Spleen (tissue), 11 donors: ENCODE data around the gene SLIT3. TPM values are rescaled to one million over a fixed set of nuclear protein-coding genes. Genes with fewer than 3 reads are reported as not detected.

Experiments
- DNase-seq: peaks from one replicate; pipeline ENCODE4 v3.0.0-alpha.2; 2020
- H3K27ac ChIP-seq, 8 donors: fragments of 200-600 bp; sonication (generic) in 7 of 8; 1 replicate in 4 of 8; 2 replicates in 4 of 8; pipeline versions ENCODE4 v1.5.0 to v1.8.0; 2016 to 2021; ENCODE audit warnings: inconsistent platforms in 4 of 8, mild to moderate bottlenecking in 4 of 8, moderate library complexity in 1 of 8
- H3K27me3 ChIP-seq, 7 donors: fragments of 200-600 bp; sonication (generic) in 6 of 7; replicated peaks in 1 of 7; 1 replicate in 4 of 7; 2 replicates in 3 of 7; pipeline versions ENCODE4 v1.5.0 to v1.8.0; 2016 to 2021; ENCODE audit warnings: inconsistent platforms in 3 of 7, mild to moderate bottlenecking in 1 of 7
- H3K36me3 ChIP-seq, 6 donors: fragments of 200-600 bp; sonication (generic) in 5 of 6; 1 replicate in 4 of 6; 2 replicates in 2 of 6; pipeline versions ENCODE4 v1.5.0 to v1.8.0; 2016 to 2021; ENCODE audit warnings: inconsistent platforms in 2 of 6
- H3K4me1 ChIP-seq, 6 donors: fragments of 200-600 bp; sonication (generic) in 5 of 6; 1 replicate in 3 of 6; 2 replicates in 3 of 6; pipeline versions ENCODE4 v1.5.0 to v1.8.0; 2016 to 2021; ENCODE audit warnings: inconsistent platforms in 3 of 6
- H3K4me3 ChIP-seq, 8 donors: fragments of 200-600 bp; sonication (generic) in 7 of 8; 1 replicate in 4 of 8; 2 replicates in 4 of 8; pipeline versions ENCODE4 v1.5.0 to v1.8.0; 2016 to 2021; ENCODE audit warnings: inconsistent platforms in 4 of 8, mild to moderate bottlenecking in 4 of 8, moderate library complexity in 2 of 8
- H3K9me3 ChIP-seq, 8 donors: fragments of 200-600 bp; sonication (generic) in 7 of 8; 1 replicate in 4 of 8; 2 replicates in 4 of 8; pipeline versions ENCODE4 v1.5.0 to v1.8.0; 2016 to 2021; ENCODE audit warnings: inconsistent platforms in 4 of 8
- POLR2A ChIP-seq, 3 donors: fragments of 450-650 bp; IDR thresholded peaks; one replicate each; pipeline ENCODE4 v1.5.1; 2017; ENCODE audit warnings: antibody characterized with exemption in 3 of 3, mild to moderate bottlenecking in 1 of 3
- POLR2AphosphoS5 ChIP-seq, 3 donors: sonication (generic); formaldehyde crosslinking; IDR thresholded peaks; one replicate each; pipeline ENCODE4 v1.5.1; 2017; ENCODE audit warnings: antibody characterized with exemption in 3 of 3
- WGBS, 5 donors: extraction: QIAGEN DNeasy Blood & Tissue Kit in 3 of 5; methylation state at CpG; one replicate each; pipeline versions ENCODE4 v1.1.5 to v1.1.7; 2013 to 2018; 5-methylcytosine and 5-hydroxymethylcytosine counted together
- intact Hi-C: fragments of 100-400 bp; cut with DNase I; formaldehyde crosslinking; loops from one replicate; pipeline ENCODE4 v1.15.0; 2023; ENCODE audit warnings: low total_unique reads
- polyA plus RNA-seq, 3 donors: library from polyadenylated mRNA; stranded (reverse); fragments of 200-250 nt; gene quantifications; one replicate each; pipeline ENCODE4 v1.2.1, GENCODE V29; 2013
- total RNA-seq, 7 donors: library from RNA; depleted of rRNA in 3 of 7; stranded (reverse); fragments of >200 nt in 3 of 7; fragmentation: NEBNext Ultra II Directional in 4 of 7; extraction: Animal tissue kit (Norgen Biotek cat#: 25700) in 4 of 7; gene quantifications; one replicate each; pipeline versions ENCODE4 v1.1.0 to v1.2.1, GENCODE V29; 2016 to 2021
- TF ChIP-seq, protein P1 (sequence below), 11 experiments: fragments of 200-600 bp in 7 of 11; fragments of 450-650 bp in 4 of 11; sonication (generic) in 4 of 11; IDR thresholded peaks in 8 of 11; conservative IDR thresholded peaks in 3 of 11; 1 replicate in 7 of 11; 2 replicates in 4 of 11; pipeline versions ENCODE4 v1.4.0 to v1.8.0; 2016 to 2021; ENCODE audit warnings: antibody characterized with exemption in 11 of 11, inconsistent platforms in 4 of 11, mild to moderate bottlenecking in 1 of 11
- donor health status: healthy with polysubstance abuse.
- donor health status: DM: no; HTN: no; CAD: no; lungs with moderate emphysema.
- donor health status: DM: no; HTN: no; CAD: no.
- donor health status: Bipolar disorder and iron deficiency.
- donor health status: healthy.
- donor health status: DM: no; HTN: no; CAD: no.
- donor health status: DM: yes; HTN: yes; CAD: no.

Gene SLIT3
- total and polyA plus RNA-seq, 10 donors, result 0.33 to 54.0 (median 13.2) TPM

DNA sequence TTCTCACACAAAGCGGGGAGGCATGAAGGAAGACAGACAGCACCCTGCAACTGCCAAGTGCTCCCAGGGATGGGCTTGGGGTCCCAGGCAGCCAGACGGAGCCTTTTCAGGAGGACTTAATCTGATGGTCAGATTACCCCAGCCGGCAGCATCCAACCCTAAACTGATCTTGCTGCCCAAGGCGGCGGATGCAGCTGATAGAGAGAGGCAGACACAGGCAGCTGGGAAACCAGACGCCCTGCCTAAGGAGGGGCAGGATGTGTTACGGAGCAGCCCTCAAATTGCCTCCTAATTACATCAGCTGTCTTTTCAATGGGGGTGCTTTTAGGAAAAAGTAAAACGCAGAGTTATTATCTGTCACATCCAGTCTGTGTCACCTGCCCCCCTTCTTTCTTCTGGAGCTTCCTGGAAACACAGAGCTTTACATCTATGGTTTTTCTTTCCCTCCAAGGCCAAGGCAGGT is 530.9 kb downstream of the SLIT3 start:
- intact Hi-C loops, result no loop called here
- H3K27ac ChIP-seq, result no peak overlapping the region
- no peaks in the 10 kb centered on the region for H3K36me3 ChIP-seq

DNA sequence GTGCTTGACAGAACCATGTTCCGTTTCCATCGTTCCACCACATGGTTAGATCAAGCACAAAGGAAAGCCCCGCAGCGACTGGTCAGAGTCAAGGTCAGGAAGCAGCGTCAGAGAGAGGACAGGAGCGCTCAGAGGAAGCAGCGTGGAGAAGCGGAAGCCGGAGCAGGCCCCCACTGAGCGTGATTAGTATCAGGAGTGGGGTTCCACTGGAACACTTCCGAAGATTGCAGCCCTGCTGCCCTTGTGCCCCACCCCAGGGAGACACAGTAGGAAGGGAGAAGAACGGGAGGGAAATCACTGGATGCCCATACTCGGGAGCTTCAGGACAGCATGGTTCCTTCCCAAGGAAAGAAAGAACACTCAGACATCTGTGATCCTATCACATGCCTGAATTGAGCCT is 532.8 kb downstream of the SLIT3 start:
- WGBS, 5 donors, result 83 to 93% (median 85%) methylated on average over 13 of the region's 13 CpGs

More for the DNA sequence above, 530.9 kb downstream of the SLIT3 start:
- 66 to 78% (median 74%) methylated on average over 8 of the region's 8 CpGs for WGBS, 5 donors
- TF ChIP-seq, protein P1, sequence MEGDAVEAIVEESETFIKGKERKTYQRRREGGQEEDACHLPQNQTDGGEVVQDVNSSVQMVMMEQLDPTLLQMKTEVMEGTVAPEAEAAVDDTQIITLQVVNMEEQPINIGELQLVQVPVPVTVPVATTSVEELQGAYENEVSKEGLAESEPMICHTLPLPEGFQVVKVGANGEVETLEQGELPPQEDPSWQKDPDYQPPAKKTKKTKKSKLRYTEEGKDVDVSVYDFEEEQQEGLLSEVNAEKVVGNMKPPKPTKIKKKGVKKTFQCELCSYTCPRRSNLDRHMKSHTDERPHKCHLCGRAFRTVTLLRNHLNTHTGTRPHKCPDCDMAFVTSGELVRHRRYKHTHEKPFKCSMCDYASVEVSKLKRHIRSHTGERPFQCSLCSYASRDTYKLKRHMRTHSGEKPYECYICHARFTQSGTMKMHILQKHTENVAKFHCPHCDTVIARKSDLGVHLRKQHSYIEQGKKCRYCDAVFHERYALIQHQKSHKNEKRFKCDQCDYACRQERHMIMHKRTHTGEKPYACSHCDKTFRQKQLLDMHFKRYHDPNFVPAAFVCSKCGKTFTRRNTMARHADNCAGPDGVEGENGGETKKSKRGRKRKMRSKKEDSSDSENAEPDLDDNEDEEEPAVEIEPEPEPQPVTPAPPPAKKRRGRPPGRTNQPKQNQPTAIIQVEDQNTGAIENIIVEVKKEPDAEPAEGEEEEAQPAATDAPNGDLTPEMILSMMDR (IDR thresholded peaks at IDR 0.05 in 8 of 11, conservative IDR thresholded peaks at IDR 0.05 in 3 of 11), result no peak
- no peak for TF ChIP-seq POLR2AphosphoS5 (IDR thresholded peaks at IDR 0.05)
- no peak for TF ChIP-seq POLR2A (IDR thresholded peaks at IDR 0.05)
- DNase-seq, result no peak
- Histone ChIP-seq H3K27me3 (peaks cover 0 to 6% (median 0%) of the 10 kb centered on the region in 7 donors), H3K4me1 (no peaks in the 10 kb centered on the region), H3K4me3 (no peak overlapping the region), H3K9me3 (peaks cover 0 to 10% (median 2%) of the 10 kb centered on the region in 8 donors)

DNA sequence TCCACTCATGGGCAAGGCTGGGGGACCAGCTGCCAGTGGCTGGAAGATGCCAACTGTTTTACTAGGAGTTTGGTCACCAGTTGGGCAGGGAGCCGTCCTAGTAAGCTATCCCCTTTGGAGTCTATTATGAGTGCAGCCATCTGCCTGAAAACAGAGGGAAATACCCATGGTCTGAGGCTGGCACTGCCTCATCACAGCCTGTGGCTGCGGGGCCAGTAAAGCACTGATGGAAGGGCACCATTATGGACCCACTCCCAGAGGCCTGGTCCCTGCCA is 534.6 kb downstream of the SLIT3 start:
- 65 to 86% (median 80%) methylated on average over 2 of the region's 2 CpGs for WGBS, 5 donors
- Histone ChIP-seq H3K4me3 (no peak overlapping the region), H3K36me3 (no peaks in the 10 kb centered on the region), H3K27ac (no peak overlapping the region), H3K27me3 (peaks cover 0 to 6% (median 0%) of the 10 kb centered on the region in 7 donors), H3K4me1 (no peaks in the 10 kb centered on the region), H3K9me3 (peaks cover 0 to 10% (median 2%) of the 10 kb centered on the region in 8 donors)
- no peak for DNase-seq
- intact Hi-C loops, result no loop called here
- TF ChIP-seq POLR2A (IDR thresholded peaks at IDR 0.05) (no peak), POLR2AphosphoS5 (IDR thresholded peaks at IDR 0.05) (no peak)
- TF ChIP-seq, protein P1 (IDR thresholded peaks at IDR 0.05 in 8 of 11, conservative IDR thresholded peaks at IDR 0.05 in 3 of 11), result no peak

More for the DNA sequence above, 532.8 kb downstream of the SLIT3 start:
- TF ChIP-seq POLR2A (IDR thresholded peaks at IDR 0.05), result no peak
- TF ChIP-seq POLR2AphosphoS5 (IDR thresholded peaks at IDR 0.05), result no peak
- TF ChIP-seq, protein P1 (IDR thresholded peaks at IDR 0.05 in 8 of 11, conservative IDR thresholded peaks at IDR 0.05 in 3 of 11), result no peak
- Histone ChIP-seq H3K9me3 (peaks cover 0 to 10% (median 2%) of the 10 kb centered on the region in 8 donors), H3K36me3 (no peaks in the 10 kb centered on the region), H3K27ac (no peak overlapping the region), H3K4me3 (no peak overlapping the region), H3K27me3 (peaks cover 0 to 6% (median 0%) of the 10 kb centered on the region in 7 donors), H3K4me1 (no peaks in the 10 kb centered on the region)
- intact Hi-C loops, result no loop called here
- DNase-seq, result no peak

DNA sequence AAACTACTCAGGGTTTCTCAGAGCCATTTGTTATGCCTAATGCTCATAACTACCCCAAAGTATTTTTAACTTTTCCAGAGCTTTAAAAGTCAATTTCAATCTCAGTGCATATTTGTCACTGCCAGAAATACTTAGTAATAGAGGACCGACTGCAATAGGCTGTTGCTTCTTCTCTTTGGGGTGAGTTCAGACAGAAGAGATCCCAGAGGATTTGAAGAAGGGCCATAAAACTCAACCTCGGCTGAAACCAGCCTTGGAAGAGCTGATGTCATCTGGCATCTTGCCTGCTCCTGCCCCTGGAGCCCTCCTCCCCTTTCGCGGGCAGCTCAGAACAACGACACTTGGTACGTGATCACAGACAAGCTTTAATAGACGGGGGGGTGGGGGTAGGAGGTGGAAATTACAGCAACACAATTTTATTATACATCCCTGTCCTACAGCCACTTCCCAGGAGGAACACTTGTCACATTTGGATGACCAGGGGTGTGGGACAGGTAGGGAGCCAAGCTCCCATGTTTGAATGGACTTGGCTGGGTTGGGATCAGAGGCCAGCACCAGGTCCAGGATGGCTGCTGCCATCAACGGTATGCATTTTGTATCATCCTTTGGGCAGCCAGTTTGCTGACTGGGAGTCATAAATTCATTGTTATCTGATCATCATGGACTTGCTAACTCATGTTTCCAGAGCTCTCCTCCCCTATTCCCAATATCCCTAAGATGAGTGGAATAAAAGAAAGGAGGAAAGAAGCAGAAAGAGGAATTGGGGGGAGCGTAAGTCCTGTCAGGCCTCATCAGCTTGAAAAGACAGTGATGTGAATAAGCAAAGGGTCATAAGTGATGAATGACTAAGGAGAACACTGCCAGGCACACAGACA is 535.2 kb downstream of the SLIT3 start:
- Histone ChIP-seq H3K27ac (no peak overlapping the region), H3K4me1 (no peaks in the 10 kb centered on the region), H3K36me3 (no peaks in the 10 kb centered on the region), H3K27me3 (peaks cover 0 to 6% (median 0%) of the 10 kb centered on the region in 7 donors), H3K9me3 (peaks cover 0 to 10% (median 2%) of the 10 kb centered on the region in 8 donors), H3K4me3 (no peak overlapping the region)
- TF ChIP-seq POLR2A (IDR thresholded peaks at IDR 0.05) (no peak), POLR2AphosphoS5 (IDR thresholded peaks at IDR 0.05) (no peak)
- TF ChIP-seq, protein P1 (IDR thresholded peaks at IDR 0.05 in 8 of 11, conservative IDR thresholded peaks at IDR 0.05 in 3 of 11), result no peak
- no peak for DNase-seq
- intact Hi-C loops, result no loop called here
- WGBS, 5 donors, result 70 to 77% (median 72%) methylated on average over 9 of the region's 9 CpGs
